Activated CD8-positive, alpha-beta memory T cell treated with anti-CD3 and anti-CD28 coated beads for 24 hours (primary cell): ENCODE measurements around the gene CMC2.

ENCODE experiments used
- DNase-seq: peaks from one replicate; pipeline ENCODE4 v3.0.0-alpha.2; 2020

The CMC2 gene

GRCh38 chr16:81001330-81001729, 5.4 kb downstream of the CMC2 start:
- no peak for DNase-seq

DNA sequence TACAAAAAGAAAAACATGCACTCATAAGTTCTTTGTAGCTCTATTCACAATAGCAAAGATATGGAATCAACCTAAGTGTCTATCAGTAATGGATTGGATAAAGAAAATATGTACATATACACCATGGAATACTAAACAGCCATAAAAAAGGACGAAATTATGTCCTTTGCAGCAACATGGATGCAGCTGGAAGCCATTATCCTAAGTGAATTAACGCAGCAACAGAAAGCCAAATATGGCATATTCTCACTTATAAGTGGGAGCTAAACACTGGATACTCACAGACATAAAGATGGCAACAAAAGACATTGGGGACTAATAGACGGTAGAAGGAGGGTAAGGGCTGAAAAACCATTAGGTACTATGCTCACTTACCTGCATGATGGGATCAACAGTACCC, 5.8 kb downstream of the CMC2 start:
- no peak for DNase-seq

DNA sequence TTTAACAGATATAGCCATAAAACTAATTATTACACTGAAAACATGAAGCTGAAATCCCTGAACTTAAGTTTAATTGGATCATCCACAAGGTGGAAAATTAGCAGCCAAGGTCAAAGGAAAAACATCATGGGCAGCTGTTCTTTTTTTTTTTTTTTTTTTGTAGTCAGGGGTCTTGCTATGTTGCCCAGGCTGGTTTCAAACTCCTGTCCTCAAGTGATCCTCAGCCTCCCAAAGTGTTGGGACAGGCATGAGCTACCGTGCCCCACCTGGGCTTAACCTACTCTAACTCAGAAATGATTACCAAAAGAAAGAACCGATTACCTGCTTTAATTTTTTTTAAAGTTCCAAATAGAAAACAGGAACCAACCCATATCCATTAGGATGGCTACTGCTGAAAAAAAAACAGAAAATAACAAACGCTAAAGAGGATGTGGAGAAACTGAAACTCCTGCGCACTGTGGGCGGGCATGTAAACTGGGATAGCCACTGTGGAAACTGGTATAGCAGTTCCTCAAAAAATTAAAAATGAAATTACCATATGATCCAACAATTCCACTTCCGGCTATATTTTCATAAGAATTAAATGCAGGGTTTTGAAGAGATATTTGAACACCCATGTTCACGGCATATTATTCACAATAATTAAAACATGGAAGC, 8.6 kb downstream of the CMC2 start:
- no peak for DNase-seq

GRCh38 chr16:80997139-80997798, 9.4 kb downstream of the CMC2 start:
- no peak for DNase-seq

DNA sequence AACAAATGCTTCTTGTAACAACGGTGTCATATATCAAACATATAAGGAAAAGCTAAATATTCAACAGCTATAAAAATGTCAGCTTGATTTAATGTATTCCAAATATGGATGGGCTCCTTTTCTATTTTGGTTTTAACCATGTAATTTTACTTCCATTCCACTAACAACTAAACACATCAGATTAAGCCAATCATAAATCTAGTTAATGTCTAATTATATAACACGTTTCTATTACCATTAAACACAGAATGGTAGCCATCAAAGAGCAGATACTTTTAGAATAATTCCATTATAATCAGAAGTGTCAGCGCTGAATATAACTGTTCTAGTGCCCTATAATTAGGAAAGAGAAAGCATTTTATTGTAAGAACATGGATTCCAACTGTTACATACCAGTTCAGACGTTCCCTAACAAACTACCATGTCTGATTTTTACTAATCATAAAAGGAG, 10.0 kb downstream of the CMC2 start:
- DNase-seq, result no peak

GRCh38 chr16:80994451-80994850, 12.2 kb downstream of the CMC2 start:
- DNase-seq, result no peak

DNA sequence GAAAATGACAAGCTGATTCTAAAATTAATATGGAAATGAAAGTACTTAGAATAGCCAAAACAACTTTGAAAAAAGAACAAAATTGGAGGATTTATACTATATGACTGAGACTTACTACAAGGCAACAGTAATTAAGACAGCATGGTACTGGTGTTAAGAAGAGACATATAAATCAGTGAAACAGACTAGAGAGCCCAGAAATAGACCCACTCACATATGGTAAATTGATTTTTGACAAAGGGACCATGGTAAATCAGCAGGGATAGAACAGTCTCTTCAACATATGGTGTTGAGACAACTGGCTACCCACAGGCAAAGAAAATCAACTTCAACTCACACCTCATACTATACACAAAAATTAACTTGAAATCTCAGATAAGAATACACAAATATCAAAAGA, 12.9 kb downstream of the CMC2 start:
- DNase-seq, result no peak

DNA sequence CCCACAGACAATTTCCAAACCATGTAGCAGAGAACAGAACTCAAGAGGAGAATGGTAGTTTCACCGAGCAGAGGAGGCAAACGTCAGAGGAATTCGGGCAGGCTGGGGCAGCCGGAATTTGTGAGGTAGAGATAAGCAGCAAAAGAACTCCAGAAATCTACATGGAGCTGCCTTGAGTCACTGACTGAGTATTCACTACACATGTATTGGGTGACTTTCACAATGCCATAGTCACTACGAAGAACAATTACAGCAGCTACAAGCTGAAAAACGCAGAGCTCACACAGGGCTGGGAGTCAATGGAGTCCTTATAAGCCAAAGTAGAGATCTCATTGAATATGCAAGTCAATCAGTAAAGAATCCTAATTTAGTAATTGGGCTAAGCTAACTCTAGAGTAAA, 13.4 kb downstream of the CMC2 start:
- DNase-seq, result no peak

DNA sequence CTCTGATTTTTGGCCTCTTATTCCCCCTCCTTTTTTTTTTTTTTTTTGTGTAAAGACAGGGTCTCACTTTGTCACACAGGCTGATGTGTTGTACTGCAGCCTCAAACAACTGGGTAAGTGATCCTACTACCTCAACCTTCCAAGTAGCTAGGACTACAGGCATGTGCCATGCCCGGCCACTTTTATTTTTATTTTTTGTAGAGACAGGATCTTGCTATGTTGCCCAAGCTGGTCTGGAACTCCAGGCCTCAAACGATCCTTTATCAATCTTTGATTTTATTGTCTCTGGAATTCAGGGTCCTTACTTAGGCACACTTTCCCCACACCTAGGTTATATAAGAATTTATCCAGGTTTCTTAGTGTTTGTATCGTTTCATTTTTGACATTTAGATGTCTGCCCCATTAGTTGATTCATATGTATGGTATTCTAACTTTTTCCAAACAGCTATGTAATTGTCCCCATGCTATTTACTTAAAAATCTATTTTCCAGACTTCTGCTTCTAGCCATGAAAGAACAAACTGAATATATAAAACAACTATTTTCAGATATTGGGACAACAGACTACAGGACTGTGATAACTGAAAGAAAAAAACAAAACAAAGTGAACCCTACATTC, 13.9 kb downstream of the CMC2 start:
- DNase-seq, result no peak

GRCh38 chr16:80991792-80992430, 14.8 kb downstream of the CMC2 start:
- DNase-seq, result no peak

DNA sequence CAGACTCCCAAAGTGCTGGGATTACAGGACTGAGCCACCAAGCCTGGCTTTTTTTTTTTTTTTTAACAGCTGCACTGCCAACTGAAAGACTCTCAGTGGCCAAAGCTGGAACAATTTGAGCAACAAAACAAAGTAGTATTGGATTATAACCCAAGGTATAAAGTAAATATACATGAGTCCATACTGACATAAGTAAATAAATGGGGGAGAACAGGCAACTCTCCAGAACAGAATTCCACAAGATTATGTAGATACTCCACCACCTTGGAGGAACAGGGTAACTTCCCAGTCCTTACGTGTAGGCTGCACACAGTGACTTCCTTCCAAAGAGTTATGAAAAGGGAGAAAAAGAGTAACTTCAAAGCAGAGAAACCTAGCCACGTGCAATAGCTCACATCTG, 15.7 kb downstream of the CMC2 start:
- DNase-seq, result no peak

GRCh38 chr16:80990577-80990976, 16.1 kb downstream of the CMC2 start:
- no peak for DNase-seq

DNA sequence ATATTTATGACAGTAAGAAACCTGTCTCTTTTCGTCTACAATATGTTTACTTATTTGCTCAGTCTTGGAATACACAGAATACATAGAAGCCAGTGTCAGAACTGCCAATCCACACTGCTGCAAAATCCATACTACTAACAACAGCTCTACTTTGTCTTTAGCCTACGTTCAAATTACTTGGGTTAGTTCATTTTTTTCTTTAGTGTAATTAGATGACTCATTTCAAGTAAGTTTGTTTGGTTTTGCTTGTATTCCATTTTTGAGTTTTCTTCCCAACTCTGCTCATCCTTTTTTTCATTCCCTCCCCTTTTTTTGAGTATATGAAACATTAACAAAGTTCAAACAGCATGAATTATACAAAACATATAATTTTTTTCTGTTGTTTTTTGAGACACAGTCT, 16.9 kb downstream of the CMC2 start:
- no peak for DNase-seq

DNA sequence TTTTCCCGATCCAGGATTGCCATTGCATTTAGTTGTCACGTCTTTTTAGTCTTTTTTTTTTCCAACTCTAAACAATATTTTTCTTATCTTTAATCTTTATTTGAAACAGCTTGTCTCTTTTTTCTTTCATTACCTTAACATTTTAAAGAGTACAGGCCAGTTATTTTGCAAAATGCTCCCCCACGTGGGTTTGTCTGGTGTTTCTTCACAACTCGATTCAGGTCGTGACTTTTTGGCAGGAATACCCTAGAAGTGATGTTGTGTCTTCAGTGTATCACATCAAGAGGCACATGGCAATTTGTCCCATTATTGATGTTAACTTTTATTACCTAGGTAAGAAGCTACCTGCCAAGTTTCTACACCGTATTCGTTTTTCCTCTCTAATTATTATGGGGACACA, 17.9 kb downstream of the CMC2 start:
- DNase-seq, result no peak

DNA sequence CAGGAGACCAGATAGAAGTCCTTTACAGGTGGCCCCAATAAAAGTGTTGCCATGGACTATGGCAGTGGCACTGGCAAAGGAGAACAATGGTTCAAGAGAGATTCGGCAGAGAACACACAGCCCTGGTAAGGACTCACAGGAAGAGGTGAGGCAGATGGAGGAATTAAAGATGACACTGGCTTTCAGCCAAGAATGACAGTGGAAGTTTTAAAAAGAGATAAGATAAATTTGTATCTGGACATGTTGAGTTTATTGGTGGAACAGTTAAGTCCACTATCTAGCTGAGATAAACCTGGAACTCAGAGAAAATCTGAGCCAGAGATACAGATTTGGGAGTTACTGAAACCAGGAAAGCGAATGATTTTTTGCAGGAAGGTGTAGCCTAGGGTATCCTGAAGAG, 20.1 kb downstream of the CMC2 start:
- DNase-seq, result no peak

DNA sequence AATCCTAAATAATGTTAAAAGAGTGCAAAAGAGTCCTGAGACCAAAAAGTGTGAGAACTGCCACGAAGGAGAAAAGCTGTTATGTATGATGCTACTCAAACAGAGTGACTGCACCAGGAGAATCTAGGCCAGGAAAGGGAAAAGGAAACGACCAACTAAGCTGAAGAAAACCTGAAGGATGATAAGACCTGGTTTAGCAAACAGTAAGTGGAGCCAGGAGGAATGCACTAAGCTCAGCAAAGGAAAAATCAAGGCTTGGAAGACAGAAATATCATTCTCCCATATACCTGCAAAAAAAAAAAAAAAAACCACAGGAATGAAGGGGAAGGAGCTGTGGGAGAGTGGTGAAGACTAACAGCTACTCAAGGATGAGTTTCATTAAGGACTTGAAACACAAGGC, 21.1 kb downstream of the CMC2 start:
- DNase-seq, result no peak

DNA sequence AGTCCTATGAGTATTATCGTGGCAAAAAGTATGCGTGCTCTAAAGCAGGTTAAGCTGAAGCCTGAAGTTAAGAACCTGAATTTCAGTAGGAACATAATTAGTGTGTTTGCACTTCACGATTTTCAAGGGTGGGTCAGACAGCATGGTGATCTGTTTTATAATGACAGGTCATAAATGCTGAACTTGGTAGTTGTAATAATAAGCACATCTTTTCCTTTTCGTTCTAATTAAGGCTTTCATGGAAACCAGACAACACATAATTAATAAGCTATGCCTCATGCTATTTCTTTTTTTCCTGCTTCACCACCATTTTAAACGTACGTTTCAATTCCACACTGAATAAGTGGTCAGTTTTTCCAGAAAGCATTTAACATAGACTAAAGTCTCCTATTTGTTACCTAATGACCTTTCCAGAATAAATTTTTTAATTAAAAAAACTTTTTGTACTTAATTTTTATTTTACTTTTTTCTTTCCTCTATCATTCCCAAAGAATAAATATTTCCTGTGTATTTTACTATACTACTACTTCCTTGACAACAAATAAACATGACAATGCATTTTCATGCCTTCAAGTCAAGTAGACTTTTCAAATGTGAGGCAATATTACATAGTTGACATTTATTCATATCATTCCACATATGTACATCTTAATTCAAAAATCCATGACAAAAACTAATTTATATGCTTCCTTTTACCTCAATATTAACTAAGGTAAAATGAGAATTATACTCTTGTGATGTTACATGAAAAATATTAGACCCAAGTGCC, 22.4 kb downstream of the CMC2 start:
- no peak for DNase-seq

GRCh38 chr16:80982646-80983045, 24.0 kb downstream of the CMC2 start:
- no peak for DNase-seq

GRCh38 chr16:80981103-80981502, 25.6 kb downstream of the CMC2 start:
- DNase-seq, result no peak

DNA sequence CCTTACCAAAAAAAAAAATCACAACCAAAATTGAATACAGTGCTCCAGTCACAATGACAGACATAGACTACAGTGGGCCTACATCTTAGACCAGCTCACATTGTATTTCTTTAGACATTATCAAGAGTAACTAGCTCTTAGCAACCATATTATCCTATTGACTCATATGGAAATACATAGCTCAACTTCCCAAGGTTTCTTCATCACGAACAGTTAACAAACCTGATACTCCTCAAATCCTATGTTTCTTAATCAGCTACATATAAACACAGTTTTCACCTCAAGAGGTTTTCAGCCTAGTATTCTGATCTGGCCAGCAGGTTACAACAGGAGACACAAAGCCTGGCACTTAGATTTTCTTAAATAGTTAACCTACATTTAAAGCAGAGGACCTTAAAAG, 29.7 kb downstream of the CMC2 start:
- no peak for DNase-seq

DNA sequence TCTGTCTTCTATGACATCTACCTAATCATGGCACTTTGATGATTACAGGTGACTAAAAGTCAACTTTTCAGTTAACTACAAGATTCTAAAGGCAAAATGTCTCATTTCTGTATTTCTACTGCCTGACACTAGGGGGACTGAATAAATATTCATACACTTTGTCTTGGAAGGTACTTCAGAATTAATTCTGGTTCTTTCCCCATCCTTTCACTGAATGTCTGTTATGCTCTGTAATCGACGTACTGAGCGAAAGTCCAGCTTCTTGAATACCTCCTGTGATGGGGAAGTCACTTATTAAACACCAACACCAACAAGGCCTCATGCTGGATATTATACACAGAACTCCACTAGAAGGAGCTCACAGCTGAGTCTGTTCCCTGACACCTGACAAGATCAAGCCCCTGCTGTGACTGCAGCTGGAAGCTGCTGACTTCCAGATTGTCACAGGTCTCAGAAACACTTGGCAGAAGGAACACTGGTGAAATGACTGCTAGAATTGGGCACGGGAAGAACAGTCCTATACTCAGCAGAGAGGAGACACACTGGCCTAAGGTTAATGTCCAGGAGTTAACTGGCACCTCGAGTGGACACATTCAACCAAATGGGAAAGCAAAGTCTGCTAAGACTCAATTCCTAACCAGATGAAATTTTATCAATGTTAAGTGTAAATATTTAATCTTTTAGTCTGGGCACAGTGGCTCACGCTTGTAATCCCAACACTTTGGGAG, 31.9 kb downstream of the CMC2 start:
- DNase-seq, result no peak

DNA sequence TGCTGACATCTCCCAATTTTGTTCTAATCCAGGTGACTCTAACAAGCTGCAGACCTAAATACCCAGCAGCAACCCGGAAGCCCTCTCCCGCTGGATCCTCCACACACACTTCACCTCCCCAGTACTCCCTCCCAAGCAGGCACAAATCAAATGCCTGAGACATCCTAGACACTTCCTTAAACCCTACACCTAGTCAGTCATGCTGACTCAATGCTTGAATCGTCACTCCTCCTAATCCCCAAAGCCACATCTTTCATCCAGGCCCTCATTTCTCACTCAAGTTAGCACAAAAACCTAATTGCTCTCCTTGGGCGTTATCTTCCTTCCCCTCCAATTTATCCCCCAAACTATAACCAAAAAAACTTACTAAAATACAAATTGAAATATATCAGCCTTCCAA, 32.7 kb downstream of the CMC2 start:
- no peak for DNase-seq

GRCh38 chr16:80972611-80973010, 34.1 kb downstream of the CMC2 start:
- no peak for DNase-seq
